ENCODE measurements around the gene DGKD. TPM values are rescaled to one million over a fixed set of nuclear protein-coding genes. Genes with fewer than 3 reads are reported as not detected.

DGKD gene
- total RNA-seq, 2 experiments from 2014 or later, result 44.2 to 46.4 TPM

GRCh38 chr2:233418052-233418760 is 63.9 kb downstream of the DGKD start:
- ChIA-PET CTCF (interaction anchor here (1.1 to 10.0 kb wide), 3 partner anchors 11 to 26 kb away, joined by 3 to 84 read pairs (median 27); no protein-coding TSS in a partner anchor), POLR2A (interaction anchor here (1.5 to 1.8 kb wide), 3 partner anchors 8 to 357 kb away, joined by 5 to 6 read pairs (median 5); partner anchors contain the start of gene INPP5D)
- H3K36me3 Mint-ChIP-seq, result peaks cover 10% of the 10 kb centered on the region
- no peak for DNase-seq
- H3K27ac Mint-ChIP-seq, result peak overlapping the region; percentile 85
- intact Hi-C loops (cut with micrococcal nuclease), result loop anchor here (5.0 kb wide), 2 partner anchors 151 to 336 kb away; no protein-coding TSS in a partner anchor
- no peaks in the 10 kb centered on the region for H3K9me3 Mint-ChIP-seq
- peaks cover 92% of the 10 kb centered on the region for H3K4me1 Mint-ChIP-seq (ENCODE audit: low read depth)
- no peaks in the 10 kb centered on the region for H3K27me3 Mint-ChIP-seq
- peak overlapping the region; percentile 63 for H3K4me3 Mint-ChIP-seq

GRCh38 chr2:233418761-233419546 is 64.7 kb downstream of the DGKD start:
- peak; percentile 72 for DNase-seq
- Mint-ChIP-seq H3K36me3 (peaks cover 9% of the 10 kb centered on the region), H3K27ac (peak overlapping the region; percentile 85), H3K27me3 (no peaks in the 10 kb centered on the region), H3K9me3 (no peaks in the 10 kb centered on the region), H3K4me1 (ENCODE audit: low read depth) (peaks cover 92% of the 10 kb centered on the region), H3K4me3 (peak overlapping the region; percentile 63)
- POLR2A ChIA-PET, result interaction anchor here (1.5 to 1.8 kb wide), 2 partner anchors 18 to 358 kb away, joined by 5 to 6 read pairs; partner anchors contain the start of gene INPP5D
- CTCF ChIA-PET, result interaction anchor here (1.1 to 10.0 kb wide), 3 partner anchors 12 to 25 kb away, joined by 3 to 84 read pairs (median 27); no protein-coding TSS in a partner anchor
- intact Hi-C loops (cut with micrococcal nuclease), result loop anchor here (5.0 kb wide), 2 partner anchors 152 to 337 kb away; no protein-coding TSS in a partner anchor

- intact Hi-C loops (cut with micrococcal nuclease), result loop anchor here (5.0 kb wide), 2 partner anchors 152 to 337 kb away; no protein-coding TSS in a partner anchor
- DNase-seq, result peak; percentile 71
- peaks cover 6% of the 10 kb centered on the region for H3K36me3 Mint-ChIP-seq
- peak overlapping the region; percentile 85 for H3K27ac Mint-ChIP-seq
- H3K27me3 Mint-ChIP-seq, result no peaks in the 10 kb centered on the region
- peaks cover 91% of the 10 kb centered on the region for H3K4me1 Mint-ChIP-seq (ENCODE audit: low read depth)
- ChIA-PET POLR2A (interaction anchor here (1.5 kb wide), 1 partner anchor 359 kb away, joined by 6 read pairs; the partner anchor contains the start of gene INPP5D), CTCF (interaction anchor here (3.2 to 10.0 kb wide), 2 partner anchors 16 to 24 kb away, joined by 27 to 84 read pairs; no protein-coding TSS in a partner anchor)
- no peaks in the 10 kb centered on the region for H3K9me3 Mint-ChIP-seq
- peak overlapping the region; percentile 63 for H3K4me3 Mint-ChIP-seq
Measured at GRCh38 chr2:233419602-233420391, 65.5 kb downstream of the DGKD start.

GRCh38 chr2:233421091-233421816 is 67.0 kb downstream of the DGKD start:
- intact Hi-C loops (cut with micrococcal nuclease), result no loop called here
- H3K9me3 Mint-ChIP-seq, result peaks cover 8% of the 10 kb centered on the region

GRCh38 chr2:233422050-233422639 is 67.9 kb downstream of the DGKD start:
- Mint-ChIP-seq H3K4me1 (ENCODE audit: low read depth) (peaks cover 92% of the 10 kb centered on the region), H3K27me3 (no peaks in the 10 kb centered on the region), H3K9me3 (peaks cover 17% of the 10 kb centered on the region), H3K36me3 (peaks cover 20% of the 10 kb centered on the region), H3K4me3 (peak overlapping the region; percentile 65), H3K27ac (peak overlapping the region; percentile 80)
- DNase-seq, result peak; percentile 74
- intact Hi-C loops (cut with micrococcal nuclease), result no loop called here
- ChIA-PET POLR2A (interaction anchor here (0.8 to 1.0 kb wide), 2 partner anchors 9 to 37 kb away, joined by 3 read pairs; no protein-coding TSS in a partner anchor), CTCF (interaction anchor here (1.1 to 10.0 kb wide), 3 partner anchors 15 to 22 kb away, joined by 3 to 84 read pairs (median 16); no protein-coding TSS in a partner anchor)

More at GRCh38 chr2:233421091-233421816, 67.0 kb downstream of the DGKD start:
- H3K36me3 Mint-ChIP-seq, result peaks cover 12% of the 10 kb centered on the region
- no peaks in the 10 kb centered on the region for H3K27me3 Mint-ChIP-seq
- peak; percentile 7 for DNase-seq
- H3K4me3 Mint-ChIP-seq, result no peak overlapping the region
- H3K27ac Mint-ChIP-seq, result peak overlapping the region; percentile 85
- H3K4me1 Mint-ChIP-seq (ENCODE audit: low read depth), result peaks cover 87% of the 10 kb centered on the region
- POLR2A ChIA-PET, result interaction anchor here (0.8 to 1.0 kb wide), 2 partner anchors 8 to 36 kb away, joined by 3 read pairs; no protein-coding TSS in a partner anchor
- CTCF ChIA-PET, result interaction anchor here (1.6 to 10.0 kb wide), 2 partner anchors 17 to 23 kb away, joined by 16 to 84 read pairs; no protein-coding TSS in a partner anchor

- peak overlapping the region; percentile 30 for H3K27ac Mint-ChIP-seq
- ChIA-PET CTCF (interaction anchor here (1.1 to 10.0 kb wide), 3 partner anchors 16 to 21 kb away, joined by 3 to 84 read pairs (median 16); no protein-coding TSS in a partner anchor), POLR2A (no interaction called here)
- H3K4me1 Mint-ChIP-seq (ENCODE audit: low read depth), result peaks cover 93% of the 10 kb centered on the region
- peaks cover 20% of the 10 kb centered on the region for H3K36me3 Mint-ChIP-seq
- H3K9me3 Mint-ChIP-seq, result peaks cover 17% of the 10 kb centered on the region
- no peak overlapping the region for H3K4me3 Mint-ChIP-seq
- intact Hi-C loops (cut with micrococcal nuclease), result no loop called here
- H3K27me3 Mint-ChIP-seq, result no peaks in the 10 kb centered on the region
- peak; percentile 8 for DNase-seq
Measured at GRCh38 chr2:233422649-233423551, 68.6 kb downstream of the DGKD start.

- Mint-ChIP-seq H3K4me1 (ENCODE audit: low read depth) (peaks cover 94% of the 10 kb centered on the region), H3K27me3 (no peaks in the 10 kb centered on the region), H3K9me3 (peaks cover 17% of the 10 kb centered on the region), H3K27ac (peak overlapping the region; percentile 30), H3K36me3 (peaks cover 20% of the 10 kb centered on the region), H3K4me3 (no peak overlapping the region)
- POLR2A ChIA-PET, result no interaction called here
- CTCF ChIA-PET, result interaction anchor here (2.0 kb wide), 1 partner anchor 20 kb away, joined by 6 read pairs; no protein-coding TSS in a partner anchor
- peak; percentile 9 for DNase-seq
- intact Hi-C loops (cut with micrococcal nuclease), result no loop called here
Measured at GRCh38 chr2:233423552-233423860, 69.2 kb downstream of the DGKD start.

GRCh38 chr2:233424154-233424951 is 70.1 kb downstream of the DGKD start:
- H3K4me1 Mint-ChIP-seq (ENCODE audit: low read depth), result peaks cover 93% of the 10 kb centered on the region
- peaks cover 20% of the 10 kb centered on the region for H3K36me3 Mint-ChIP-seq
- ChIA-PET POLR2A (no interaction called here), CTCF (interaction anchor here (1.0 to 4.9 kb wide), 3 partner anchors 11 to 21 kb away, joined by 4 to 24 read pairs (median 6); no protein-coding TSS in a partner anchor)
- peaks cover 17% of the 10 kb centered on the region for H3K9me3 Mint-ChIP-seq
- intact Hi-C loops (cut with micrococcal nuclease), result no loop called here
- peak; percentile 11 for DNase-seq
- H3K27ac Mint-ChIP-seq, result peak overlapping the region; percentile 26
- H3K27me3 Mint-ChIP-seq, result no peaks in the 10 kb centered on the region
- H3K4me3 Mint-ChIP-seq, result no peak overlapping the region

All from activated CD4-positive, alpha-beta memory T cell treated with anti-CD3 and anti-CD28 coated beads for 36 hours (primary cell).